PFSK-1 (cell line): Measurements from ENCODE around the gene ZNF718.

ENCODE experiments used
- FOXP2 ChIP-seq: optimal IDR thresholded peaks from 2 replicates; pipeline ENCODE3; 2011; ENCODE audit warnings: borderline replicate concordance, control low read depth, inconsistent platforms; ENCODE audit not compliant: insufficient read depth; ENCODE audit errors: extremely low read length, extremely low read depth
- POLR2AphosphoS5 ChIP-seq: IDR thresholded peaks from 2 replicates; pipeline ENCODE4 v1.6.1; 2012; ENCODE audit warnings: low read depth, mild to moderate bottlenecking, control low read depth, low read length, moderate library complexity
- REST ChIP-seq, 2 experiments: IDR thresholded peaks; 2 replicates each; pipeline versions ENCODE4 v1.6.1 to v1.8.0; 2011 to 2012; ENCODE audit warnings: low read depth in 2 of 2, low read length in 2 of 2, control low read depth in 1 of 2, inconsistent platforms in 1 of 2, mild to moderate bottlenecking in 1 of 2, moderate library complexity in 1 of 2; ENCODE audit not compliant: insufficient read depth in 1 of 2
- SIN3A ChIP-seq: IDR thresholded peaks from 2 replicates; pipeline ENCODE4 v1.6.1; 2012; ENCODE audit warnings: mild to moderate bottlenecking, low read length, moderate library complexity, borderline replicate concordance; ENCODE audit not compliant: insufficient read depth
- TAF1 ChIP-seq: IDR thresholded peaks from 2 replicates; pipeline ENCODE4 v1.6.1; 2012; ENCODE audit warnings: low read length, control low read depth, borderline replicate concordance; ENCODE audit not compliant: insufficient read depth

The ZNF718 gene

DNA sequence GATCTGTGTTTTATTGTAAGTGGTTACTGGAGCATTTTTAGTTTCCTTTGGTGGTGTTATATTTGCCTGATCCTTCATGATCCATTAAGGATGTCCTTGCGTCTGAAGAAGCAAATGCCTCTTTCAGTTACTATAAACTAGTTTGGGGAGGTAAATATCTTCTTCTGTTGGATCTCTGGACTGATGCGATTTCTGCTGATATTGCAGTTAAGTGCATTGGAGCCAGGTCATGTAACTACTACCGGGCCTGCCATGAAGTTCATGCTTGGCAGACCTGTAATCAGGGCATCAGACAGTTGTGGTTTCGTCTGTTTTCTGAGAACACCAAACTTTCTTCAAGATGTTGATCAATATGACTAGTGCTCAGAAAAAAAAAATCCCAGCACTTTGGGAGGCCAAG lies 22.9 kb downstream of the ZNF718 start:
- TF ChIP-seq POLR2AphosphoS5 (no peak), SIN3A (no peak), FOXP2 (no peak), TAF1 (no peak), REST (IDR thresholded peaks at IDR 0.05; ENCODE audit: insufficient read depth in 1 of 2, low read depth in 2 of 2, low read length in 2 of 2) (no peak)

- TF ChIP-seq POLR2AphosphoS5 (no peak), REST (IDR thresholded peaks at IDR 0.05; ENCODE audit: insufficient read depth in 1 of 2, low read depth in 2 of 2, low read length in 2 of 2) (no peak), FOXP2 (no peak), TAF1 (no peak), SIN3A (no peak)
Observed at GRCh38 chr4:161496-162284, 37.4 kb downstream of the ZNF718 start.

DNA sequence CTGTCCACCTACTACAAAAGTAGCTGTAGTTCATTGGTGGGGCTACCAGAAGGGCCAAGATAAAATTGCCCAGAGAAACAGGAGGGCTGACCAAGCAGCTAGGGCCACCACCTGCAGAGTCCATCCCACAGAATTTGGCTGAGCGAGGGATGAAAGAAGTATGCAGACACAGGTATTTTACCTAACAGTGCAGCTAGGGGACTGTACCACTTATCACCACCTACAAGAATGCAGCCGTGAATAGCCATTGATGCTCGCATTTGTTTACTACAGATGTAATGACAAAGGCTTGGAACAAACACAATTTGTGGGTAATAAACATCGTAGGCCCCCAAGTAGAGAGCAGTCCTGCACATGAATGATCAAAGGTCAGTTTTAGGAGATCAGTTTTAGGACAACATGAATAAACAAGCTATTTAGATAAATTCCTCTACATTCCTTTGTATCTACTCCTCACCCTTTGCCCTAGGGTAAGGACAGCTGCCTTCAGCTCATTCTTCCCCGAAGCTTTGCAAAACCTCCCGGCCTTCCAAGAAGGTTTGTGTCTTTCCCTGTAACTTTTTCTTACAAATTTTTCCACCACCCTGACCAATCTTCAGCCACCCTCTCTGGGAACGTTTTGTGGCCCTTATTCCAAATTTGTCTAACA lies 49.5 kb downstream of the ZNF718 start:
- TF ChIP-seq FOXP2 = no peak

- TF ChIP-seq TAF1 (no peak), SIN3A (no peak), FOXP2 (no peak), POLR2AphosphoS5 (no peak), REST (IDR thresholded peaks at IDR 0.05; ENCODE audit: insufficient read depth in 1 of 2, low read depth in 2 of 2, low read length in 2 of 2) (no peak)
Observed at GRCh38 chr4:175986-176385, 51.7 kb downstream of the ZNF718 start.

DNA sequence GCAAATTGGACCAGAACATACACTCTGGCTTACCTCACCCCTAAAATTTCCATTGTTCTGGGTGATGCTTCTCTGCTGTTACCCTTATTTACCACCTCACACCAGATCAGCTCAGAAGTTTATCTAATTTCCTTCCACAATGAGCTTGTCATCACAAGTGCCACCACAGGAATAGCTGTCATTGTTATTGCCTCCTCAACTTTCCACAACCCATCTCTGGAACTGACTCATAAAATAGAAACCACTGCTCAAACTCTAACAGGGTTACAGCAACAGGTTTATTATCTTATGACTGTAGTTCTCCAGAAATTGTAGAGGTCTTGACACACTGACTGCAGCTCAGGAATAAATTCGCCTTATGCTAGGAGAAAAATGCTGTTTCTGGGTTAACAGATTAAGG lies 52.7 kb downstream of the ZNF718 start:
- TF ChIP-seq TAF1 (no peak), SIN3A (no peak), FOXP2 (no peak), REST (IDR thresholded peaks at IDR 0.05; ENCODE audit: insufficient read depth in 1 of 2, low read depth in 2 of 2, low read length in 2 of 2) (no peak), POLR2AphosphoS5 (no peak)
